IPS-20b (cell line): ENCODE results near the gene ASAP3.
"Not testable (repeated sequence)": the region's sequence is repeated elsewhere in the genome, so short reads cannot be mapped to it uniquely, and the experiment has no call there.

Source experiments
- H3K27ac ChIP-seq: one replicate; pipeline ENCODE4 v1.5.1; 2013; ENCODE audit warnings: low read length
- H3K27me3 ChIP-seq: 2 replicates; pipeline ENCODE4 v1.6.1; 2013; ENCODE audit warnings: mild to moderate bottlenecking, low read length, inconsistent platforms; ENCODE audit not compliant: insufficient read depth
- H3K36me3 ChIP-seq: 2 replicates; pipeline ENCODE4 v1.6.1; 2013; ENCODE audit warnings: low read depth, mild to moderate bottlenecking, inconsistent platforms, low read length, moderate library complexity; ENCODE audit not compliant: insufficient read depth
- H3K4me1 ChIP-seq: 2 replicates; pipeline ENCODE4 v1.6.1; 2013; ENCODE audit warnings: mild to moderate bottlenecking, control low read depth, inconsistent platforms, low read length, moderate library complexity; ENCODE audit not compliant: insufficient read depth
- H3K4me3 ChIP-seq: 2 replicates; pipeline ENCODE4 v1.5.1; 2013; ENCODE audit warnings: mild to moderate bottlenecking, low read length, inconsistent platforms
- H3K9ac ChIP-seq: 2 replicates; pipeline ENCODE4 v1.6.1; 2013; ENCODE audit warnings: low read depth, mild to moderate bottlenecking, inconsistent platforms, low read length, moderate library complexity
- H3K9me3 ChIP-seq: 2 replicates; pipeline ENCODE4 v1.6.1; 2013; ENCODE audit warnings: mild to moderate bottlenecking, low read depth, low read length, inconsistent platforms; ENCODE audit not compliant: insufficient read depth

Gene ASAP3

GRCh38 chr1:23383577-23384311, 100.2 kb downstream of the ASAP3 start:
- Histone ChIP-seq H3K9ac (no peak overlapping the region), H3K4me1 (no peaks in the 10 kb centered on the region), H3K9me3 (no peaks in the 10 kb centered on the region), H3K4me3 (no peak overlapping the region), H3K27me3 (peaks cover 91% of the 10 kb centered on the region), H3K36me3 (no peaks in the 10 kb centered on the region), H3K27ac (no peak overlapping the region)

DNA sequence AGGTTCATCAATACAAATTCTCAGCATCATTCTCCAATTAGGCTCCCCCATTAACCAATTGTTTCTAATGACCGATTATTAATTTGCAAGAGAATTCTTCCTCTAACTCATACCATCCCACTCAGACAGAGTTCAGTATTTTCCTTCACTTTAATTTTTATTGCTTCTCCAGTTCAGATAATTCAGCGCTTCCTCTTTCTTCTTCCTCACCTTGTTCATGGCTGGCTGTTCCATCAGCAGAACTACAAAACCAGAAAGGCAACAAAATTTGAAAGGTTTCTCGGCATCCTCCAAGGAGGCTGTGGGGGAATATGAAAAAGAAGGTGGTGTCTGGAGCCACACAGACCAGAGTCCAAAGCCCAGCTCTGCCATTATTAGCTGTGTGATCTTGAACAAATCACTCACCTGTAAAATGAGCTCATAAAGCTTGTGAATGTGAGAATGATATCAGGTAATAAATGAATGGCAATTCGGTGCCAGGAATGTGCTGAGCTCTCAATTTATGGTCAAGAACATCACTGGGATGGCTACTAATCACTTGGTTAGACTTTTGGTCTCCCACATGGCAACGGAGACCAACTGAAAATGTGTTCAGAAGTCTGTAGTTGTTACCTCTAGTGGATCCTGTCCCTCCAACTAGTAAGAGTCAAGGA, 102.6 kb downstream of the ASAP3 start:
- H3K9me3 ChIP-seq = no peaks in the 10 kb centered on the region
- no peak overlapping the region for H3K4me3 ChIP-seq
- H3K4me1 ChIP-seq = no peaks in the 10 kb centered on the region
- H3K27ac ChIP-seq = no peak overlapping the region
- H3K9ac ChIP-seq = no peak overlapping the region
- peaks cover 94% of the 10 kb centered on the region for H3K27me3 ChIP-seq
- no peaks in the 10 kb centered on the region for H3K36me3 ChIP-seq

DNA sequence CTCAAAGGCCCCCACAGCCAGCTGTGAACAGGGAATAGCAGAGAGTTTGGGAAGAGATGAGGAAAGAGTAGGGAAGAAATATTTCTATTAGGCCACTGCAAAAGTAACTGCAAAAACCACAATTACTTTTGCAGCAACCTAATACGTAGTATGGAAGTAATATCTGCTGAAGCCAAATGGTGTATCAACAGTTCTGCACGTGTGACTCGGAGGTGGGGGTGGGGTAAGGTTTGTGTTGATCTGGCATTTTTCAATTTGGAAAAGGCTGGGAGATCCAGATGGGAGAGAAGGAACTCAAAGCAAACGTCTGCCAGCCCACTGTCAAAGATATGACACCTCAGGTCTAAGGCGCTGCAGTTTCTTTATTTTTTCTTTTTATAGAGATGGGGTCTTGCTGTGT, 103.3 kb downstream of the ASAP3 start:
- no peaks in the 10 kb centered on the region for H3K4me1 ChIP-seq
- H3K27ac ChIP-seq = no peak overlapping the region
- peaks cover 94% of the 10 kb centered on the region for H3K27me3 ChIP-seq
- H3K4me3 ChIP-seq = no peak overlapping the region
- no peaks in the 10 kb centered on the region for H3K9me3 ChIP-seq
- no peaks in the 10 kb centered on the region for H3K36me3 ChIP-seq
- H3K9ac ChIP-seq = no peak overlapping the region

DNA sequence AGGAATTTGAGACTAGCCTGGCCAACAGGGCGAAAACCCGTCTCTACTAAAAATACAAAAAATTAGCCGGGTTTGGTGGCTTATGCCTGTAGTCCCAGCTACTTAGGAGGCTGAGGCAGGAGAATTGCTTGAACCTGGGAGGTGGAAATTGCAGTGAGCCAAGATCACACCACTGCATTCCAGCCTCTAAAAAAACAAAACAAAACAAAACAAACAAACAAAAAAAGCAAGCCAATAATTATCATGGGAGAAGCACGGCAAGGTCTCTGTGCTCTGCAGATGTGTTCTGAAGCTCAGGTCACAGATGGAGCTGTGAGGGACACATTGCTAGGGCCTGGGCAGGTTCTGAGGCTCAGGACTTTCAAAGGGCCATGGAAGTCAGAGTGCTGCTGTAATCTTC, 103.7 kb downstream of the ASAP3 start:
- not testable (repeated sequence) for H3K9me3 ChIP-seq, H3K36me3 ChIP-seq, H3K4me3 ChIP-seq, H3K27ac ChIP-seq, H3K4me1 ChIP-seq, H3K9ac ChIP-seq
- H3K27me3 ChIP-seq = peaks cover 94% of the 10 kb centered on the region
